Effector memory CD4-positive, alpha-beta T cell (primary cell): ENCODE measurements around the gene PLB1.

Source experiments
- DNase-seq, 3 donors: peaks; one replicate each; pipeline ENCODE4 v3.0.0-alpha.2; 2020
- H3K27ac ChIP-seq: 2 replicates; pipeline ENCODE4 v1.7.0; 2013; ENCODE audit warnings: mild to moderate bottlenecking, low read length, moderate library complexity; ENCODE audit not compliant: insufficient read depth, poor library complexity, severe bottlenecking
- H3K27me3 ChIP-seq: replicated peaks from 2 replicates; pipeline ENCODE4 v1.7.0; 2013; ENCODE audit warnings: mild to moderate bottlenecking, low read length; ENCODE audit not compliant: insufficient read depth, control insufficient read depth, poor library complexity, severe bottlenecking
- H3K36me3 ChIP-seq: 2 replicates; pipeline ENCODE4 v1.7.0; 2013; ENCODE audit warnings: mild to moderate bottlenecking, low read length, moderate library complexity; ENCODE audit not compliant: control insufficient read depth, insufficient read depth
- H3K4me1 ChIP-seq: 2 replicates; pipeline ENCODE4 v1.7.0; 2013; ENCODE audit warnings: low read length, mild to moderate bottlenecking; ENCODE audit not compliant: control insufficient read depth, insufficient read depth, poor library complexity, severe bottlenecking
- H3K4me3 ChIP-seq: 2 replicates; pipeline ENCODE4 v1.7.0; 2013; ENCODE audit warnings: low read length, low read depth, mild to moderate bottlenecking; ENCODE audit not compliant: insufficient read depth, poor library complexity, severe bottlenecking
- H3K9me3 ChIP-seq: 2 replicates; pipeline ENCODE4 v1.7.0; 2013; ENCODE audit warnings: mild to moderate bottlenecking, low read length, moderate library complexity; ENCODE audit not compliant: control insufficient read depth

The PLB1 gene

GRCh38 chr2:28681158-28681571 lies 185.3 kb downstream of the PLB1 start:
- Histone ChIP-seq H3K36me3 (no peaks in the 10 kb centered on the region), H3K27ac (peak overlapping the region; percentile 23), H3K4me1 (peaks cover 18% of the 10 kb centered on the region), H3K27me3 (no peaks in the 10 kb centered on the region), H3K4me3 (no peak overlapping the region), H3K9me3 (no peaks in the 10 kb centered on the region)
- DNase-seq = peak; percentile 46 to 56 (median 54)

DNA sequence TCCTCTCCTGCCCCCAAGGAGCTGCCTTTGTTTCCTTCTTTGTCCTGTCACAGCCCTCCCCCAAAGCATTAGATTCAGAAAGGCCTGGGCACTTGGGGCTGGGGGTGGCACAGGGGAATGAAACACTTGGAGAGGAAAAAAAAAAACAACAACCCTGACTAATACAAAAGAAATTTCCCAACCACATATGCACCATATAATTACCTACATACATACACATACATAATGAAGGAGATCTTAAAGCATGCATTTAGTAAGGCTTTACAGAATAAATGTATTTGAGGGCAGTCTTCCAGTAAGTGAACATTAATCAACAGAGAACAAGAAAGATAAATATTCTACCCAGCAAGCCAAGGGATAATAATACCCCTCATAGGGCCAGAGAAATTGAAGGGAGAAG lies 185.7 kb downstream of the PLB1 start:
- DNase-seq = no peak
- Histone ChIP-seq H3K9me3 (no peaks in the 10 kb centered on the region), H3K4me3 (no peak overlapping the region), H3K4me1 (peaks cover 18% of the 10 kb centered on the region), H3K36me3 (no peaks in the 10 kb centered on the region), H3K27me3 (no peaks in the 10 kb centered on the region), H3K27ac (peak overlapping the region; percentile 23)

DNA sequence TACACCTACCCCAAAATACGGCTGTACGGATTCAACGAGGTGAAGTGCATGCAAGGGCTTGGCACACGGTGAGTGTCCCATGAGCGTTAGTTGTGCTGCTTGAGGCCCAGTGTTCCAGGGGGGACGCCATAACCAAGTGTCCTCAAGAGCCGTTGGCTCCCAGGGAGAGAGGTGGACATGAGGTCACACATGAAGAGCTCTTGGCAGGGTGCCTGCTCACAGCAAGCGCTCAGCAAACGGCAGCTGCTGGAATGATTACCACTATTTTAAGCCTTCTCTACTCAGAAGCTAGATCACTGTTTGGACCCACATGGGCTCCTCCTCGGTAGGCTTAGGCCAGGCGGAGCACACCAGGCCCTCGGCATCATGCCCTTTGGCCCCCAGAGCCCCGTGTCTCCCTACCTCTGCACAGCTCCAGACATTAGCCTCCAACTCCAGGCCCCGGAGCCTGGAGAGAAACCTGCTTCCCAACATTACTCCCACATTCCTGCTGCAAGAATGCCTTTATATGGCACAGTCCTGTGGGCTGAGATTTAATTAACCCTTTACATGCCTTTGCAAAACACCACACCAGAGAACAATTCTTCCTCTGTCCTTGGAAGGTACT lies 187.3 kb downstream of the PLB1 start:
- Histone ChIP-seq H3K27ac (no peak overlapping the region), H3K9me3 (no peaks in the 10 kb centered on the region), H3K27me3 (no peaks in the 10 kb centered on the region), H3K4me3 (no peak overlapping the region), H3K36me3 (no peaks in the 10 kb centered on the region), H3K4me1 (peaks cover 18% of the 10 kb centered on the region)
- DNase-seq = no peak

DNA sequence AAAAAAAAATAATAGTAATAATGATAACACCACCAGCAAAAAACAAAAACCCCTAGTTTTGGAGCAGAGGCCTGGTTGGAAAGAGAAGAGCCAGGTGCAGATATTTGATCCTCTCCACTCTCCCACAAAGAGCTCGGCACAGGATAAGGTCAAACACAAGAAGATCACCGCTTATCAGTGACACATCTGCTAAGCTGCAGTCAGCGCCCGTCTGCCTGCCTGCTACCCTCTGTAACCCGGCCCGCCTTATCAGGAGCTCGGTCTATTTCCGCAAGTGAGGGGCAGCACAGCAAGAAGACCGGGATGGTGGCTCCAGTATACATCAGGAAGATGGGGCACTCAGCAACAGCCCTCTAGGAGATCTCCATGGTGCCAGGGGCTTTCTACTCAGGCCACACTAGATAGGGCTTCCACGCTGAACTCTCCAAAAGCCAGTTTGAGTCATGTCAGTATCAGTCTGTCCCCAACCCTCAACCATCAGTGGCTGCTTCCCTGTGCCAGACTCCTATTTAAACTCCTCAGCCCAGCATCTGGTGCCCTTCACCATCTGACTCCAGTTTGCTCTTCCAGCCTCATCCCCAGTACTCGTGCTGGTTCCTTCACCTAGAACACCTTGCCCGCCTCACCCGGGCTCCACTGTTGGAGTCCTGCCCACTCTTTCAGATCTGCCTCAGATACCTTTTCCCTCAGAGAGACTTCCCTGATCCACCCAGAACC lies 188.4 kb downstream of the PLB1 start:
- Histone ChIP-seq H3K9me3 (no peaks in the 10 kb centered on the region), H3K4me1 (peaks cover 18% of the 10 kb centered on the region), H3K36me3 (no peaks in the 10 kb centered on the region), H3K27me3 (no peaks in the 10 kb centered on the region), H3K4me3 (no peak overlapping the region), H3K27ac (no peak overlapping the region)
- DNase-seq = no peak

GRCh38 chr2:28687171-28687570 lies 191.3 kb downstream of the PLB1 start:
- H3K4me3 ChIP-seq = no peak overlapping the region
- no peaks in the 10 kb centered on the region for H3K9me3 ChIP-seq
- no peaks in the 10 kb centered on the region for H3K36me3 ChIP-seq
- no peaks in the 10 kb centered on the region for H3K4me1 ChIP-seq
- H3K27me3 ChIP-seq = no peaks in the 10 kb centered on the region
- H3K27ac ChIP-seq = no peak overlapping the region
- no peak for DNase-seq

DNA sequence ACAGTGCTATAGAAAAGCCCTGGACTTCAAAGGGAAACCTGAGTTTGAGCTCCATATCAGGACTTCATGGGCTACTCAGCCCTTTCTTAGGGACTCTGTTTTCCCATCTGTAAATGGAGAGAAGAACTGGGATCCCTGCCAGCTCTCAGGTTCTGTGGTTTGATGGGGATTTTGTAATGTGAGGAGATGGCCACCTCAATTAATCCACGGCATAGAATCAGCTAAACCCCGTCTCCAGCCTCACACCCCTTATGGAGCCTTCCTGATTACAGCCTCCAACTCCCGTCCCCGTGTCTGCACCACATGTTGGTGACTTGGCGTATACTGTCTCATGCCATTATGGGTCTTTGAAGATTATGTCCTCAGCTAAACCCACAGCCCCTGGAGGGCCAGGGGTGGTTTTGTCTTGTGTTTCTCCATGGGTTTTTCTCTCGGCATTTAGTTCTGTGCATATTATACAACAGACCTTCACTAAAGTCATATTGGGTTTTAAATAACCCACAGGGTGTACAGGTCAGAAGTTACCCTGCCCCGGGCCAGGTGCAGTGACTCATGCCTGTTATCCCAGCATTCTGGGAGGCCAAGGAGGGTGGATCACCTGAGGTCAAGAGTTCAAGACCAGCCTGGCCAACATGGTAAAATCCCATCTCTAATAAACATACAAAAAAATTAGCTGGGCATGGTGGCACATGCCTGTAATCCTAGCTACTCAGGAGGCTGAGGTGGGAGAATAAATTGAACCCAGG lies 192.0 kb downstream of the PLB1 start:
- no peaks in the 10 kb centered on the region for H3K4me1 ChIP-seq
- DNase-seq = no peak
- no peaks in the 10 kb centered on the region for H3K36me3 ChIP-seq
- H3K4me3 ChIP-seq = no peak overlapping the region
- no peak overlapping the region for H3K27ac ChIP-seq
- no peaks in the 10 kb centered on the region for H3K9me3 ChIP-seq
- no peaks in the 10 kb centered on the region for H3K27me3 ChIP-seq

- H3K9me3 ChIP-seq = no peaks in the 10 kb centered on the region
- H3K36me3 ChIP-seq = no peaks in the 10 kb centered on the region
- DNase-seq = no peak
- H3K4me3 ChIP-seq = no peak overlapping the region
- H3K27me3 ChIP-seq = no peaks in the 10 kb centered on the region
- no peak overlapping the region for H3K27ac ChIP-seq
- no peaks in the 10 kb centered on the region for H3K4me1 ChIP-seq
Measured at GRCh38 chr2:28688818-28689217, 193.0 kb downstream of the PLB1 start.

DNA sequence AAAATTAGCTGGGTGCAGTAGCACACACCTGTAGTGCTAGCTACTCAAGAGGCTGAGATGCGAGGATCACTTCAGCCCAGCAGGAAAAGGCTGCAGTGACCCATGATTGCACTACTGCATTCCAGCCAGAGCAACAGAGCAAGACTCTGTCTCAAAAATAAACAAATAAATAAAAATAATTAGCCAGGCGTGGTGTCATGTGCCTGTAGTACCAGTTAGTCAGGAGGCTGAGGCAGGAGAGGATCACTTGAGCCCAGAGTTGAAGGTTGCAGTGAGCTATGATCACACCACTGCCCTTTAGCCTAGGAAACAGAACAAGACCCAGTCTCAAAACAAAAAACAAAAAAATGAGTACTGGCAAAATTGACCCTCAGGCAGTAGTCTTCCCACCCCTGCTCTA lies 193.9 kb downstream of the PLB1 start:
- Histone ChIP-seq H3K36me3 (no peaks in the 10 kb centered on the region), H3K4me3 (no peak overlapping the region), H3K27me3 (no peaks in the 10 kb centered on the region), H3K4me1 (no peaks in the 10 kb centered on the region), H3K9me3 (no peaks in the 10 kb centered on the region), H3K27ac (no peak overlapping the region)
- DNase-seq = no peak

- no peak overlapping the region for H3K4me3 ChIP-seq
- no peaks in the 10 kb centered on the region for H3K27me3 ChIP-seq
- DNase-seq = no peak
- H3K9me3 ChIP-seq = no peaks in the 10 kb centered on the region
- H3K27ac ChIP-seq = no peak overlapping the region
- no peaks in the 10 kb centered on the region for H3K36me3 ChIP-seq
- no peaks in the 10 kb centered on the region for H3K4me1 ChIP-seq
Measured at GRCh38 chr2:28692411-28692810, 196.6 kb downstream of the PLB1 start.

- Histone ChIP-seq H3K4me1 (no peaks in the 10 kb centered on the region), H3K4me3 (no peak overlapping the region), H3K36me3 (no peaks in the 10 kb centered on the region), H3K9me3 (no peaks in the 10 kb centered on the region), H3K27ac (no peak overlapping the region), H3K27me3 (no peaks in the 10 kb centered on the region)
- DNase-seq = no peak
Measured at GRCh38 chr2:28693223-28693622, 197.4 kb downstream of the PLB1 start.
